Neural progenitor cell (in vitro differentiated cells): ENCODE measurements around the gene RELCH. TPM values are rescaled to one million over a fixed set of nuclear protein-coding genes. Genes with fewer than 3 reads are reported as not detected.

Experiments used
- DNase-seq: peaks from one replicate; pipeline ENCODE4 v3.0.0-alpha.2; 2016; ENCODE audit warnings: low spot score
- H2AFZ ChIP-seq: fragments of 200-600 bp; sonication (generic); replicated peaks from 2 replicates; pipeline ENCODE4 v1.6.1; 2016; ENCODE audit warnings: antibody characterized with exemption
- H3F3A ChIP-seq: fragments of 200-600 bp; sonication (generic); 2 replicates; pipeline ENCODE4 v1.6.1; 2016; ENCODE audit warnings: antibody characterized with exemption, low read depth
- H3K27ac ChIP-seq: fragments of 200-600 bp; sonication (generic); 2 replicates; pipeline ENCODE4 v1.5.1; 2016; ENCODE audit warnings: mild to moderate bottlenecking
- H3K27me3 ChIP-seq: fragments of 200-600 bp; sonication (generic); 2 replicates; pipeline ENCODE4 v1.6.1; 2016; ENCODE audit warnings: mild to moderate bottlenecking, moderate library complexity
- H3K36me3 ChIP-seq: fragments of 200-600 bp; sonication (generic); 2 replicates; pipeline ENCODE4 v1.5.1; 2016
- H3K4me1 ChIP-seq: fragments of 200-600 bp; sonication (generic); 2 replicates; pipeline ENCODE4 v1.6.1; 2016; ENCODE audit warnings: mixed run types
- H3K4me2 ChIP-seq: fragments of 200-600 bp; sonication (generic); 2 replicates; pipeline ENCODE4 v1.6.1; 2016
- H3K4me3 ChIP-seq: fragments of 200-600 bp; sonication (generic); 2 replicates; pipeline ENCODE4 v1.5.1; 2016
- H3K79me2 ChIP-seq: fragments of 200-600 bp; sonication (generic); 2 replicates; pipeline ENCODE4 v1.6.1; 2016; ENCODE audit warnings: low read depth
- H3K9ac ChIP-seq: fragments of 200-600 bp; sonication (generic); 2 replicates; pipeline ENCODE4 v1.6.1; 2016
- H3K9me3 ChIP-seq: fragments of 200-600 bp; sonication (generic); 2 replicates; pipeline ENCODE4 v1.5.1; 2016; ENCODE audit warnings: low read depth
- H4K20me1 ChIP-seq: fragments of 200-600 bp; sonication (generic); 2 replicates; pipeline ENCODE4 v1.6.1; 2016; ENCODE audit warnings: low read depth
- H3K27ac Mint-ChIP-seq: 3 replicates; pipeline ENCODE4 v1.8.0; 2021; ENCODE audit warnings: mixed read lengths
- H3K27me3 Mint-ChIP-seq: 2 replicates; pipeline ENCODE4 v1.8.0; 2022; ENCODE audit warnings: low read depth, mild to moderate bottlenecking, inconsistent platforms, moderate library complexity, mixed read lengths; ENCODE audit not compliant: insufficient read depth
- H3K36me3 Mint-ChIP-seq: 3 replicates; pipeline ENCODE4 v1.8.0; 2021; ENCODE audit warnings: mixed read lengths
- H3K4me1 Mint-ChIP-seq: 3 replicates; pipeline ENCODE4 v1.8.0; 2021; ENCODE audit warnings: mixed read lengths
- H3K4me3 Mint-ChIP-seq: 3 replicates; pipeline ENCODE4 v1.8.0; 2021; ENCODE audit warnings: mild to moderate bottlenecking, moderate library complexity, mixed read lengths
- H3K9me3 Mint-ChIP-seq: 3 replicates; pipeline ENCODE4 v1.8.0; 2020; ENCODE audit warnings: mixed read lengths
- CTCF ChIP-seq: fragments of 200-600 bp; sonication (generic); IDR thresholded peaks from 2 replicates; pipeline ENCODE4 v1.5.1; 2017; ENCODE audit warnings: antibody characterized with exemption, mild to moderate bottlenecking
- EZH2 ChIP-seq: fragments of 200-600 bp; sonication (generic); IDR thresholded peaks from 2 replicates; pipeline ENCODE4 v1.6.1; 2017; ENCODE audit warnings: antibody characterized with exemption, mild to moderate bottlenecking, moderate library complexity
- EZH2phosphoT487 ChIP-seq: fragments of 200-600 bp; sonication (generic); IDR thresholded peaks from 2 replicates; pipeline ENCODE4 v1.6.1; 2017; ENCODE audit warnings: antibody characterized with exemption
- total RNA-seq: library from RNA; depleted of rRNA; stranded (reverse); fragments of >200 nt; gene quantifications from 2 replicates; pipeline ENCODE4 v1.2.3, GENCODE V29; 2015; ENCODE audit warnings: low replicate concordance

The RELCH gene
- total RNA-seq, 1 donor from 2014 or later = 40.9 TPM

DNA sequence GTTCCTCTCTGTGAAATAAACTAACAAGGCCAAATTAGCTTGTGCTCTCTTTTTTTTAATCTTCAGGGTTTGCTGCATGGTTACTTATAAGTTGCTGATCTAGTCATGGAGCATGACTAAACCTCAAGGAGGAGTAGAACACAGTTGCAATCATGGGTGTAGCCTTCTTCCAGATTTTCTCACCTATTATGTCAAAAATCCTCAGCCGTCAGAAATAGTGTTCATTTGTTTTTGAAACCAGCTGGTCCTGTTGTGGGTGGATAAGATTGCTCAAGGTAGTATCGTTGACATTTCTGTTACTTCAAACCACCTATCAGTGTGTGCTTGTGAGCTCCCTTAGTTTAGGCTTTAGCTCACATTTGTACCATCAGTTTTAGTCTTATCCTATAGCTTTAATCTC, 11.2 kb downstream of the RELCH start:
- H4K20me1 ChIP-seq = peaks cover 26% of the 10 kb centered on the region
- H3K4me2 ChIP-seq = no peak overlapping the region
- H3K27ac ChIP-seq = no peak overlapping the region
- H2AFZ ChIP-seq = no peak overlapping the region
- Mint-ChIP-seq H3K4me1 (no peaks in the 10 kb centered on the region), H3K27ac (no peak overlapping the region), H3K36me3 (peaks cover 8% of the 10 kb centered on the region), H3K4me3 (no peak overlapping the region), H3K27me3 (no peaks in the 10 kb centered on the region), H3K9me3 (peaks cover under 1% of the 10 kb centered on the region)
- H3K79me2 ChIP-seq = peaks cover 98% of the 10 kb centered on the region
- DNase-seq = no peak
- H3K36me3 ChIP-seq = no peaks in the 10 kb centered on the region
- no peaks in the 10 kb centered on the region for H3K27me3 ChIP-seq
- H3F3A ChIP-seq = no peaks in the 10 kb centered on the region
- TF ChIP-seq EZH2 (no peak), CTCF (no peak), EZH2phosphoT487 (no peak)
- H3K9me3 ChIP-seq = no peaks in the 10 kb centered on the region
- H3K9ac ChIP-seq = no peak overlapping the region
- H3K4me1 ChIP-seq = no peaks in the 10 kb centered on the region
- H3K4me3 ChIP-seq = no peak overlapping the region

DNA sequence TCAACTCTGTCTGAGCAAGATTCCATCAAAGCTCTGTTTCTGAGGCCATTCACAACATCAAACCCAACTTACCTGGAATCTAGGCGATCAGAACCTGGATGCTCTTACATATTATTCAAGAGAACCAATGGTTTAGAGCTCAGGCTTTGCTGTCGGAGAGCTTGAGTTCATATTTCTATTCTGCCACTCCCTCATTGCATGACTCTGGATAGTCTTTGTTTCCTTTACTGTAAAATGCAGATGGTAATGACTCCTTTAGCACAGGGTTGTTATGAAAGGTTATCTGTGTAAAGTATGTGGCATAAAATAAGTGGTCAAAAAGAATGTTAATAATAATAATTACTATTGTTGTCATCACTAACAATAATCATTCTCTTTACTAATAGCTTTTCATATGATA, 12.6 kb downstream of the RELCH start:
- H3K4me3 Mint-ChIP-seq = no peak overlapping the region
- no peak overlapping the region for H3K27ac Mint-ChIP-seq
- peaks cover 94% of the 10 kb centered on the region for H3K79me2 ChIP-seq

DNA sequence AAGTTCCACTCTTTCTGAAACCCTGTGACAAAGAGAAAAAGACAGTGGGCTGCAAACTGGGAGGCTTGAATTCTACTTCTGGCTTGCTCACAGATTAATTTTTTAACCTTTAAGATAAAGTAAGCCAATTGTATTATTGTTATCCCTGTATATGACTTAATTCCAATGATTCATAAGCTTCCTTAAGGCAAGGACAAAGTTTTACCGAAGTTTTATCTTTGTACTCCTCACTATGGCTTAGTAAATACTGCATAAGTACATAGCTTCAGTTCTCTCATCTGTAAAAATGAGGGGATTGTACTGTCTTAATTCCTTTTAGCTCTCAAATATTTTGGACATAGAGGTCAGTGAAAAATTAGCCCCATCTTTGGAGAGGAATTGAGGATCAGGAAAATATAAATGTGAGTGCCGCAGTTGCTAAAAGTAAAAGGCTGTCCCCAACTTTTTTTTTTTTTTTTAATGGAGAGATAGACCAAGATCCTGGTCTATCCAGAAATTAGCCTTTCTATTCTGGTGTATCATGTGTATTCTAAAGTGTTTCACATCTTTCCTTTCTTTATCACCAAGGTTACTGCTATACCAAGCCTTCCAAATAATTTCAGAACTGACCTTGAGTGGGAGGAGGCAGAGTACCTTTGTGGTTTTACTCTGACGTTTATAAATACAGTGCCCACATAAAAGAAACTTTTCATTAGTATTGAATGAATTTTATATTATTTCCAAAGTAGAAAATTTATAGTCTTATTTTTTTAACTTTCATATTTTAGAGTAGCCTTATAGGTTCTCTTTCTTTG, 13.3 kb downstream of the RELCH start:
- TF ChIP-seq CTCF (no peak), EZH2phosphoT487 (no peak), EZH2 (no peak)
- Histone ChIP-seq H3K79me2 (peaks cover 94% of the 10 kb centered on the region), H3K4me3 (no peak overlapping the region), H2AFZ (no peak overlapping the region), H4K20me1 (peaks cover 26% of the 10 kb centered on the region), H3K27me3 (no peaks in the 10 kb centered on the region), H3K27ac (no peak overlapping the region), H3K4me2 (no peak overlapping the region), H3K36me3 (no peaks in the 10 kb centered on the region), H3K9ac (no peak overlapping the region), H3K9me3 (no peaks in the 10 kb centered on the region), H3F3A (no peaks in the 10 kb centered on the region), H3K4me1 (no peaks in the 10 kb centered on the region)
- peaks cover 1% of the 10 kb centered on the region for H3K36me3 Mint-ChIP-seq
- DNase-seq = no peak
- no peak overlapping the region for H3K4me3 Mint-ChIP-seq
- H3K9me3 Mint-ChIP-seq = no peaks in the 10 kb centered on the region
- no peaks in the 10 kb centered on the region for H3K27me3 Mint-ChIP-seq
- no peak overlapping the region for H3K27ac Mint-ChIP-seq
- H3K4me1 Mint-ChIP-seq = no peaks in the 10 kb centered on the region

More for the DNA sequence above, 12.6 kb downstream of the RELCH start:
- no peak overlapping the region for H3K27ac ChIP-seq
- no peaks in the 10 kb centered on the region for H3K9me3 ChIP-seq
- Mint-ChIP-seq H3K9me3 (no peaks in the 10 kb centered on the region), H3K36me3 (peaks cover 4% of the 10 kb centered on the region), H3K27me3 (no peaks in the 10 kb centered on the region), H3K4me1 (no peaks in the 10 kb centered on the region)
- no peak overlapping the region for H3K4me3 ChIP-seq
- H3K36me3 ChIP-seq = no peaks in the 10 kb centered on the region
- H2AFZ ChIP-seq = no peak overlapping the region
- peaks cover 26% of the 10 kb centered on the region for H4K20me1 ChIP-seq
- no peak for DNase-seq
- H3K4me1 ChIP-seq = no peaks in the 10 kb centered on the region
- no peaks in the 10 kb centered on the region for H3K27me3 ChIP-seq
- H3K4me2 ChIP-seq = no peak overlapping the region
- TF ChIP-seq EZH2 (no peak), EZH2phosphoT487 (no peak), CTCF (no peak)
- H3K9ac ChIP-seq = no peak overlapping the region
- no peaks in the 10 kb centered on the region for H3F3A ChIP-seq
